NCI-H460 (cell line): ENCODE data around the gene TXLNB. TPM values are rescaled to one million over a fixed set of nuclear protein-coding genes. Genes with fewer than 3 reads are reported as not detected.
"Not testable (repeated sequence)": the region's sequence is repeated elsewhere in the genome, so short reads cannot be mapped to it uniquely, and the experiment has no call there.

Experiments used
- DNase-seq: peaks from one replicate; pipeline ENCODE4 v3.0.0-alpha.2; 2016; ENCODE audit warnings: low read depth; ENCODE audit errors: extremely low read depth
- total RNA-seq: library from RNA; depleted of rRNA; stranded (reverse); fragments of >200 nt; shearing (Covaris generic); gene quantifications from 2 replicates; pipeline ENCODE4 v1.2.3, GENCODE V29; 2014

TXLNB gene
- total RNA-seq, 1 experiment from 2014 or later: not detected

DNA sequence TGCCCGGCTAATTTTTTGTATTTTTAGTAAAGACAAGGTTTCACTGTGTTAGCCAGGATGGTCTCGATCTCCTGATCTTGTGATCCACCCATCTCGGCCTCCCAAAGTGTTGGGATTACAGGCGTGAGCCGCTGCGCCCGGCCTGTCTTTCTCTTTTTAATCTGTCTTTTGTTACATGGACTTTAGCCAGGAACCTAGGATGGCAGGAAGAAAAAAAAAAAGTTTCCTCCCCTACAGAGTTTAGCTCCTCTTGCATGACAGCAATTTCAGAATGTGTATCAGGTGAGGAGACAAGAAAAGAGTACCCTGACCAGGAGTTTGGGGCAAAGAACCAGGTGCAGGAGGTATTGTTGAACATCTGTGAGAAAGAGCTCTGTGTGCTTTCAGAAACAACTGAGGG, 21.4 kb upstream of the TXLNB start:
- DNase-seq: no peak

- DNase-seq: no peak
These were observed 20.0 kb upstream of the TXLNB start for GRCh38 chr6:139311831-139312230.

- DNase-seq: no peak
These were observed 17.3 kb upstream of the TXLNB start for GRCh38 chr6:139308936-139309603.

GRCh38 chr6:139308286-139308916, 16.6 kb upstream of the TXLNB start:
- no peak for DNase-seq

GRCh38 chr6:139306291-139306981, 14.6 kb upstream of the TXLNB start:
- DNase-seq: no peak

DNA sequence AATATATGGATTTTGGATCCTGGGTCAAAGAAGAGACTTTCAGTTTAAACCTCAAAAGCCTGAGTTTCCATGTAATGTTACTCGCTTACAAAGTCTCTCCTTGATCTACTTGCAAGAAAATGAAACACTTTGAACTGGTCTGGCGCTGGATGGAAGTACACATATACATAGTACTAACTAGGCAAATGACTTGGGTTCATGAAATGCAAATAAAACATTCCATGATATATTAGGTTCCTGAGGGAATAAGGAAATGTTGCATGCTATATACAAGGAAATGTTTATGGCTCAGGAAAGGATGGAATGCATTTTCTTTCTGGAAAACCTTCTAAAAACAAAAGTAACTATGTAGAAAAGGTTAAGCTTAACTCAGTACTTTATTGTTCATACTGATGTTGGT, 11.4 kb upstream of the TXLNB start:
- no peak for DNase-seq

DNA sequence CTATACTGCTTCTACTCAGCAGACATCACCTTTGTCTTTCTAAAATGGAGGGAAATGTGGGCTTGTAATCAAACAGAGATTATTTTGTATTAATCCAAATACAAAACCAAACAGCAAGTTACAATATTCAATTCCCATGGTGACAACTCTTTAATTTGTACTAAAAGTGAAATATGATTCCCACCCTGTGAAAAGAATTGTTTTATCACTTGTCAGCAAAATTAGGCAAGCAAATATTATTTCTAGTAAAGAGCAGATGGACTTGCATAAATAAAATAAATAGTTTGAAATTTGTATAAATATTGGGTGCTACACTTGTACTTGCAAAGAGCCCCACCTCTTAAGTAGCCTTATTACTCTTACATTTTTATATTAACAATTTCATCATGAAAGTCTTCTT, 6.1 kb upstream of the TXLNB start:
- no peak for DNase-seq

- DNase-seq: no peak
These were observed 5.1 kb upstream of the TXLNB start for GRCh38 chr6:139296927-139297326.

GRCh38 chr6:139295901-139296300, 4.1 kb upstream of the TXLNB start:
- DNase-seq: no peak

DNA sequence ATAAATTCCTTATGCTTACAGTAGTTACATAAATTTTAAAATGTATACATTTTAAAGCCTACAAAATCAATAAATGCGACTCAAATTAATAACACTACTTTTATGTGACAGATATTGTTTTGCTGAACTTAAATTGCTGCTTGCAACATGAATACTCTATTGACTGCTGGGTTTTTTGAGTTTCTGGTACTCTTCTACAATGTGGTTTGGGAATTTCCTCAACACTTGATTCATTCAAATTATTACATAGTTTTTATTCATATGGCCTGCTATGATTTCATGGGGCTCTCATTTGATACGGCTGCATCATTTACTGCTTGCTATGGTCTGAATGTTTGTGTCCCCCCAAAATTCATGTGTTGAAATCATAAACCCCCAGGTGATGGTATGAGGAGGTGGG, 2.3 kb upstream of the TXLNB start:
- DNase-seq: no peak

DNA sequence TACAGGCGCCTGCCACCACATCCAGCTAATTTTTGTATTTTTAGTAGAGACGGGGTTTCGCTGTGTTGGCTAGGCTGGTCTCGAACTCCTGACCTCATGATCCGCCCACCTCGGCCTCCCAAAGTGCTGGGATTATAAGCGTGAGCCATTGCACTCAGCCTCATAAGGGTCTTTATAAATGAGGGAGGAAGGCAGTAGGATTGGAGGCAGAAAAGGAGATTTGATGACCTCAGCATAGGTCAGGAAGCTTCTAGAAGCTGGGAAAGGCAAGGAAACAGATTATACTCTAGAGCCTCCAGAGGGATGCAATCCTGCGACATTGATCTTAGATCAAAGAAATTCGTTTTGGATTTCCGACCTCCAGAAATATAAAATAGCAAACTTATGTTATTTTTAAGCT, 1.4 kb upstream of the TXLNB start:
- DNase-seq: not testable (repeated sequence)

GRCh38 chr6:139290787-139291311, 949 bp downstream of the TXLNB start:
- DNase-seq: no peak

DNA sequence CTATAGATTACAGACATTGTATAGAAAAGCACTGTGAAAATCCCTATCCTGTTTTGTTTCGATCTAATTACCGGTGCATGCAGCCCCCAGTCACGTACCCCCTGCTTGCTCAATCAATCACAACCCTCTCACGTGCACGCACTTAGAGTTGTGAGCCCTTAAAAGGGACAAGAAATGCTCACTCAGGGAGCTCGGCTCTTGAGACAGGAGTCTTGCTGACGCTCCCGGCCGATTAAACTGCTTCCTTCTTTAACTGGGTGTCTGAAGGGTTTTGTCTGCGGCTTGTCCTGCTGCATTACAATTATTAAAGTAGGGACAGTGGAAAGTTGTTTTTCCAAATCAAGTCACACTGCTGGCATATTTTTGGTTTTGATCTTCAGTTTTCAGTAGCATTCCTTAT, 2.6 kb downstream of the TXLNB start:
- no peak for DNase-seq

GRCh38 chr6:139288496-139289040, 3.2 kb downstream of the TXLNB start:
- no peak for DNase-seq

GRCh38 chr6:139287868-139288267, 3.9 kb downstream of the TXLNB start:
- DNase-seq: no peak

GRCh38 chr6:139286438-139286837, 5.4 kb downstream of the TXLNB start:
- not testable (repeated sequence) for DNase-seq

- no peak for DNase-seq
These were observed 6.2 kb downstream of the TXLNB start for GRCh38 chr6:139285590-139285989.

DNA sequence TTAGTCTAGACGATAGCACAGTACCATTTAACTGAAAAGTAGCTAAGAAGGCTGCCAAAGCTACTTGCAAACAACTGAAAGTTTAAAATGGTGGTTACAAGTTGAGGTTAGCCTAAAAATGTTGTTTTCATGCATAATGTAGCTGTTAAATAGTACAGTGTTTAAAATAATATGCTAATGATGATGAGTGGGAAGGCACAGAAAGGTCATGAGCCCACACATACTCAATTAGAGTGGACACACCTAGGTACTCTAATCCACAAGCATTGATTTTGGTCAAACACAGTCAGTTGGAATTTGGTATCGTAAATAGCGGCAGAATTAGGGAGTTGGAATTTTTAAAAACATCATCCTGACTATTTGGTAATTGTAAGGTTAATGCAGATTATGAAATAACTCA, 7.0 kb downstream of the TXLNB start:
- no peak for DNase-seq

DNA sequence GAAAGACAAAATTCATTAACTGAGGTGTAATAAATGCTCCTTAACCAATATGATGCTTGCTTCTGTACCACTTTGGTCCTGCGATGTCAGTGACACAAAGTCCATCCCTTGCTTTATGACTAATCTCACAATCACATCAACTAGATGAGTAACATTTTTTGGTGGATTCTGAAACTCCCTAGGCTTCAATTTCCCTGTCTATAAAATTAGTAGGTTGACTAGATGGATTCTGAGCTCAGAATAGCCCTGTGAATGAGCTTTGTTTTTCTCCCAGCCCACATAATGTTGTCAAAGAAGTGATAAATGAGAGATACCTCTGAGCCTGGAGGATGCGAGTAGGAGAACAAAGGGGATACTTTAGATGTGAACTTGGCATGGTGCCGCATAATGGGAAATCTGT, 9.1 kb downstream of the TXLNB start:
- DNase-seq: no peak

GRCh38 chr6:139278190-139278589, 13.6 kb downstream of the TXLNB start:
- no peak for DNase-seq

- DNase-seq: no peak
These were observed 14.2 kb downstream of the TXLNB start for GRCh38 chr6:139277587-139277986.

DNA sequence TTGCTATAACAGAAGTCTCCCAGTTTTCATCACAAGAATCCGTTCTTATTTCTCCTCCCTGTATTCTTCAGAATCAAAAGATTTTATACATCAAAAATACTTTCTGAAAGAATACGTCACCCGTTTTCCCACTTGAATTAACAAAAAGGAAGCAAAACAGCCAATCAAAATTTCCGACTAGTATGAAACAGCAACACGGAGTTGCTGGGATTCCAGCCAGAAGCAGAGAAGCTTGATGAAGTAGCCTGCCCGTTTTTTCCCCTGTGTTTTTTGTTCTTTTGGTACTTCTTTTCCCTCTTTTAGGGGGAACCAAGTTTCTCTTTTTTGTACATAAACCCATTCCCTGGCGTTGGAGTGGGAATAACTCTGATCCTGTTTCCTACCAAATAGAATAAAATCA, 14.6 kb downstream of the TXLNB start:
- DNase-seq: no peak
